Measurements from ENCODE around the gene TANC1.

Gene TANC1

DNA sequence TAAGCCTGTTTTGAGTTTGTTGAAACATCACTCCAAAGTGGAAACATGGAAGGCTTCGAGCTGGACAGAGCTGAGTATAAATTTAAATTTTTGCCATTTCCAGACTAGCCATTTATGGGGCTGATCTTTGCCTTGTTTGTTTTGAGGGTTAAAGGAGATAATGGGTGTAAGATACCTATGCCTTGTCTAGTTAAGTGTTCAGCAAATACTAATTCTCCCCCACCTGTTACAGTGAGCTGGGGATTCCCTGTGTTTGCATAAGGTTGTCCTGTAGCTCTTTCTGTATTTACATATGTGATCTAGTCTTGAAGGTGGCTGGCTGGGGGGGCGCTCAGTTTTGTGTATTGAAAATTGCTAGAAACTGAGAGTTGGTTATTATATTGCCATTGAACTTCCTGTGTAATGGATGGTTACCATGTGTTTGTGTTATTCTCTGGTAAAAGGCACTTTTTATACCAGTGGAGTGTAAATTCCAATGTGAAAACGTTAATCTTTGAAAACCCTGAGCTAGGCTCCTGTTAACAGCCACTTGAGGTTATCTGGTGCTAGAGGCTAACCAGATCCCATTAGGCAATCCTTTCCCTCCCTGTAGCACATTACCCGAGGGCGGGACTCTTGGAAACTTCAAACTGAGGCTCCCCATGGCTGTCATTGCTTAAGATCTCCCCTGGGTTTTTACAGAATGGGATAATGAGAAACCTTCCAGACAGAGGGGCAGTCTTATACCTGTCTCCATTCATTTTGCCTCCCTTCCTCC is 26.7 kb downstream of the TANC1 start:
- no peak for DNase-seq (ENCODE audit: low spot score)

- DNase-seq (ENCODE audit: low spot score), result no peak
Measured at GRCh38 chr2:158995677-158996049, 27.2 kb downstream of the TANC1 start.

DNA sequence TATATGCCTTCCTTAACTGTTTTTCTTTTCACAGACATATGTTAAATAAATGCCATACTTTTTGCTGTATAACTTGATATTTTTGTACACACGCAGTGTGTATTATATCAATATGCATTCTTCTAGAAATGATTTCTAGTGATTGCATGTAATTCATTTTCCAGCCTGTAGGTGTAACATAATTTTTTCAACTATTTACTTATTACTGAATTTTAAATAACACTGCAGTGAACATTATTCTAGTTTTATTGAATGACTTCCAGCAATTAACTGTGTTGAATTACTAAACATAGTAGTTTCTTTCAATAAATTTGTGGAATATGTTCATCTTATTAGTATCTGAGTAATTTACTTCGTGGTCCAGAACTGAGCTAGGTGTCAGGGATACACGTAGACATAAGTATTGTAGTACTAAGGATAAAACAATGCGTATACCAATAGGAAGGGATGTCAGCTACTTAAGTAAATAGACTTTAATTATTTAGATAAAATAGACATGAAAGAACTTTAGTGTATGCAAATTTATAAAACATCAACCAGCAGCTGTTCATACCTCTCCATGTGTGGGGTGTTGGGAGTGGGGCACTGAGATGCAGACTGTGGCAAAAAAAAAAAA is 28.0 kb downstream of the TANC1 start:
- DNase-seq (ENCODE audit: low spot score), result no peak

GRCh38 chr2:158997037-158997790 is 28.8 kb downstream of the TANC1 start:
- DNase-seq (ENCODE audit: low spot score), result no peak

- no peak for DNase-seq (ENCODE audit: low spot score)
Measured at GRCh38 chr2:158998551-158999248, 30.3 kb downstream of the TANC1 start.

DNA sequence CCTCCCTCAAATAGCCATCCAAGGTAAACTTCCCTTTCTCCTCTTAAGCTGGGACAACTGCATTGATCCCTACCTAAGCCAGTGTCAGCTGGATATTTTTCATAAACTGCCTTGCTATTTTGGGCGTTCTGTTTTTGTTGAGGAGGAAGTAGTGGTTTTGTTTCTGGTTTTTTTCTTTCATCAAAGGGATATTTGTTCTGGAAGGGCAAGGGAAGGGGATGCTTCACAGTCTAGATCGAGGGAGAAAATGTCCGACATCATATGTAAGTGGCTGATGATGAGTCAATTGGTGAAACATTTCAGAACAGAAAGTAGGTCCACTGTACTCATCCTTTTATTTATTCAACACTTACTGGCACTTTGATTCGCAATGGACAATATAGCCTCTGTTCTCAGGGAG is 31.0 kb downstream of the TANC1 start:
- DNase-seq (ENCODE audit: low spot score), result no peak

DNA sequence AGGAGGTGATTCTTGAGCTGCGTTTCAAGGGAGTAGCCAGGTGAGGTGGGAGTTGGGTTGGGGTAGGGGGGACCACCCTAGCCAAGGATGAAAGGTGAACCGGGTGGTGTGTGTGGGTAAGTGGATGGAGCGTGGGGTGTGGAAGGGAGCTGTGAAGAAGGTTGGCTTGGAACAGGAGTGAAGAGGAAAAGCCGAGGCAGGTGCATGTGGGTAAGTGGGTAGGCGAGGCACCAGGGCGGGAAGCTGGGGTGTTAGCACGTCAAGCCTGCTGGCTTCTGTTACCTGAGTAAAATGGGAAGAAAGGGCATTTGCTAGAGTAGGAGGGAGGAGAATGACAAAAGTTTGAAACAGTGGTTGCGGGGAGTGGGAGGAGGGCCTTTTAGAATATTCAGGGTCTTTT is 31.6 kb downstream of the TANC1 start:
- DNase-seq (ENCODE audit: low spot score), result no peak

GRCh38 chr2:159002462-159003111 is 34.1 kb downstream of the TANC1 start:
- DNase-seq (ENCODE audit: low spot score), result no peak

GRCh38 chr2:159003555-159003954 is 35.1 kb downstream of the TANC1 start:
- DNase-seq (ENCODE audit: low spot score), result no peak

GRCh38 chr2:159004849-159005248 is 36.4 kb downstream of the TANC1 start:
- no peak for DNase-seq (ENCODE audit: low spot score)

GRCh38 chr2:159009940-159010339 is 41.5 kb downstream of the TANC1 start:
- no peak for DNase-seq (ENCODE audit: low spot score)

DNA sequence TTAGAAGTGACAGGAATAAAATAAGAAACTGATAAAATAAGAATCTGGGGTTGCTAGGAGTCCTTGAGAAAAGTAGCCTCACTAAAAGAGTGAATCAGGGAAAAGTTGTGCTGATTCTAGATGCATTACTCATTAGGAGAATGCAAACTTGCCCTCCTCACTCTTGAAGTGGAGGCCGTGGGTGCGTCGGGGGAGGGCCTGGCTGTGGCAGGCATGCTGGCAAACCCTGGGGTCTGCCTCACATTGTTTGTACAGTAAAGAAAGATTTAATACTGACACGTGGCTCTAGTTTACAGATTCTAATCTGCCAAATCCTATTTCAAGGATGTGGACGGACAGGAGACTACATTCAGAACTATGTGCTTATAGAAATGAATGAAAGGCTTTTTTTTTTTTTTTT is 41.9 kb downstream of the TANC1 start:
- DNase-seq (ENCODE audit: low spot score), result no peak

GRCh38 chr2:159010963-159011362 is 42.5 kb downstream of the TANC1 start:
- DNase-seq (ENCODE audit: low spot score), result no peak

DNA sequence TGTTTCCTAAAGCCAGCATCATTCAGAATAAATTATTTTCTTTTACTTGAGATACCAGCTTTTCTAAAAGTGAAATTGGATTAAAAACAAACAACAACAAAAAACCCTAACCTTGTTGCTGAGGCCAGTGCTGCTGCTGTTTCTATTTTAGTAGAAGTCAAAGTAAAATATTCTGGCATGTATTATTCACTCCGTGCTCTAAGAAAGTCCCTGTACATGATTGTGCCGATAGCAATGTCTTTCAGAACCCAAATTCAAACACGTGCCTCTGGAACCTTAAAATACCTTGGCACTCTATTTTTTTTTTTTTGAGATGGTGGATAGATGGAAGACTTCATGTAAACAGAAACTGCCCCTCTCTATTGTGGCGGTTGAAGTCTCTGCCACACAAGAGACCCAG is 43.7 kb downstream of the TANC1 start:
- no peak for DNase-seq (ENCODE audit: low spot score)

DNA sequence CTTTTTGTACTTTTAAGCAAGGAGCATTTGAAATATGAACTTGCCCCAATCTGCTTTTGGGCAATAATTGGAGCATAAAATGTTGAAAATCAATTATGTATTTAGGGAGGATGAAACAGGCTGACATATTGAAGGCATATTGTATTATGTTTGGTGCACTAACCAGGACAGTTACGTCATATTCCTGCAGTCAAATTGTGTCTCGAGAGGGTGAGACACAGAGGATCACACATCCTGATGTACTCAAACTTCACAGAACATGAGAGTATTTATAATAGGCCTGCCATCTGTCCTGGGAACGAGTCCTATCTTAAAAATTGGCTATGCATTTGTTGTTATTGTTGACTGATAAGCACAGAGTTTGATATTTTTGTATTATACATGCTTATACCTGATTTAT is 44.7 kb downstream of the TANC1 start:
- DNase-seq (ENCODE audit: low spot score), result no peak

GRCh38 chr2:159015174-159015573 is 46.7 kb downstream of the TANC1 start:
- no peak for DNase-seq (ENCODE audit: low spot score)

DNA sequence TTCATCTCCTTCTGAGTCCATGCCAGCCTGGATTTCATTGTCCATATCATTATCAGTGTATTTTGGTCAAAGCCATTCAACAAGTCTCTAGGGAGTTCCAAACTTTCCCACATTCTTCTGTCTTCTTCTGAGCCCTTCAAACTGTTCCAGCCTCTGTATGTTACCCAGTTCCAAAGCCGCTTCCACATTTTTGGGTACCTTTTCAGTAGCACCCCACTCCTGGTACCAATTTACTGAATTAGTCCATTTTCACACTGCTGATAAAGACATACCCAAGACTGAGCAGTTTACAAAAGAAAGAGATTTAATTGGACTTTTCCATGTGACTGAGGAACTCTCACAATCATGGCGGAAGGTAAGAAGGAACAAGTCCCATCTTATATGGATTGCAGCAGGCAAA is 47.4 kb downstream of the TANC1 start:
- no peak for DNase-seq (ENCODE audit: low spot score)

DNA sequence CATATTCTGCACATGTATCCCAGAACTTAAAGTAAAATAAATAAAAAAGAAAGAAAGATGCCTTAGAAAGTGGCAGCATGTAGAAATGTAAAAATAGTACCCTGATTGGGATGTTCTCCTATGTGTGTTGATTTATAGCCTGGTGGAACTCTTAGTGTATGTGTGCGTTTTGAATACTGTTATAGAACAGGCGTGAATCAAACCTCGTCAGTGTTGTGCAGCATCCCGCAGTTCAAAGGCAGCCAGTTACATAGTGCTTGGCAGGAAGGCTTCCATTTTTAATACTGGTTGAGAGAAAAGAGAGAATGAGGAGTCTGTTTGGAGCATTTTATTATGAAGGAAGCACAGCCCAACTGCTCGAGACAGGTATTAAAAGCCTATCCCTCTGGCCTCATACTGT is 49.4 kb downstream of the TANC1 start:
- DNase-seq (ENCODE audit: low spot score), result no peak

GRCh38 chr2:159019021-159019420 is 50.6 kb downstream of the TANC1 start:
- no peak for DNase-seq (ENCODE audit: low spot score)

DNA sequence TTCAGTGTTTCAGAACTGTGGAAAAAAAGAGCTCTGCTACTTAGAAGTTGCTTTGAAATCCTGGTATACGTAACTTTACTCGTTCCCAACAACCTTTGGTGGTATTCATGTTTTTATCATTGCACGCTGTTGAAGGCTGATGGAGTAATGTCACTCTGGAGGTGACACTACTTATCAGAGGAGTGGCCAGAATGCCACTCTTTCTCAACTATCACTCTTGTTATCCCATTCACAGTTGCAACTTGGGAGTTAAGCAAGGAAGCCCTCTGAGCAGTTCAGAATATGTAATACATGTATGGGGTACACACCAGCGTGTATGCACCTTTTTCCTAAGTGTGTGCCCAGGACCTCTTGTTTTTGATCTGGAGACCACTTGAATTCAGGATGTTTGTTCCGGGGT is 53.6 kb downstream of the TANC1 start:
- no peak for DNase-seq (ENCODE audit: low spot score)

DNA sequence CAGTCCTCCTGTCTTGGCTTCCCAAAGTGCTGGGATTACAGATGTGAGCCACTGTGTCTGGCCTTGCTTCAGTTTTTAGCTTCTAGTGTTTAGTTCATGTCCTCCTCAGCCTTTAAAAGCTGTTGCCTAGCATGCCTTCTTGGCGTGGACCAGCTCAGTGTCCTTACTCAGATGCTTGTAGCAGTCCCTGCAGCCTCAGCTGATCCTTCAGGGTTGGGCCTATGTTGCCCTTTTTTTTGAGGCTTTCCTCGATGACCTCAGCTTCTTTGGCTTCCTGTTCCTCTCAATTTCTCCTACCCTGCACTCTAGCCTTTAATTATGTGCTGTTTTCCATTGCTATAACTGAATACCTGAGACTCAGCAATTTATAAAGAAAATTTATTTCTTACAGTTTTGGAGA is 57.7 kb downstream of the TANC1 start:
- DNase-seq (ENCODE audit: low spot score), result no peak

DNA sequence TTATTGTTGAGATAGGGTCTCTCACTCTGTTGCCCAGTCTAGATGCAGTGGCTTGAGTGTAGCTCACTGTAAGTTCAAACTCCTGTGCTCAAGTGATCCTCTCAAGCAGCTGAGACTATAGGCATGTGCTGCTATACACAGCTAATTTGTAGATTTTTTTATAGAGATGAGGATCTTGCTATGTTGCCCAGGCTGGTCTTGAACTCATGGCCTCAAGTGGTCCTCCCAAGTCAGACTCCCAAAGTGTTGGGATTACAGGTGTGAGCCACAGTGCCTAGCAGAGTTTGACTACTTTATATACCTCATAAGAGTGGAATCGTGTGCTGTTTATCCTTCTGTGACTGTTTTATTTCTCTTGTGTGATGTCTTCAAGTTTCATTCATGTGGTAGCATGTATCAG is 60.3 kb downstream of the TANC1 start:
- no peak for DNase-seq (ENCODE audit: low spot score)

All from D341Med (cell line).